Stimulated activated CD4-positive, alpha-beta T cell treated with anti-CD3 and anti-CD28 coated beads, Interleukin-1b, Interleukin-23, amount 100 ng/mL, for 24 hours (primary cell): ENCODE results near the gene SART1.

Experiments
- DNase-seq, 4 experiments: peaks; one replicate each; pipeline ENCODE4 v3.0.0-alpha.2; 2020; ENCODE audit warnings: low read depth in 4 of 4, low spot score in 1 of 4

Gene SART1, protein sequence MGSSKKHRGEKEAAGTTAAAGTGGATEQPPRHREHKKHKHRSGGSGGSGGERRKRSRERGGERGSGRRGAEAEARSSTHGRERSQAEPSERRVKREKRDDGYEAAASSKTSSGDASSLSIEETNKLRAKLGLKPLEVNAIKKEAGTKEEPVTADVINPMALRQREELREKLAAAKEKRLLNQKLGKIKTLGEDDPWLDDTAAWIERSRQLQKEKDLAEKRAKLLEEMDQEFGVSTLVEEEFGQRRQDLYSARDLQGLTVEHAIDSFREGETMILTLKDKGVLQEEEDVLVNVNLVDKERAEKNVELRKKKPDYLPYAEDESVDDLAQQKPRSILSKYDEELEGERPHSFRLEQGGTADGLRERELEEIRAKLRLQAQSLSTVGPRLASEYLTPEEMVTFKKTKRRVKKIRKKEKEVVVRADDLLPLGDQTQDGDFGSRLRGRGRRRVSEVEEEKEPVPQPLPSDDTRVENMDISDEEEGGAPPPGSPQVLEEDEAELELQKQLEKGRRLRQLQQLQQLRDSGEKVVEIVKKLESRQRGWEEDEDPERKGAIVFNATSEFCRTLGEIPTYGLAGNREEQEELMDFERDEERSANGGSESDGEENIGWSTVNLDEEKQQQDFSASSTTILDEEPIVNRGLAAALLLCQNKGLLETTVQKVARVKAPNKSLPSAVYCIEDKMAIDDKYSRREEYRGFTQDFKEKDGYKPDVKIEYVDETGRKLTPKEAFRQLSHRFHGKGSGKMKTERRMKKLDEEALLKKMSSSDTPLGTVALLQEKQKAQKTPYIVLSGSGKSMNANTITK

DNA sequence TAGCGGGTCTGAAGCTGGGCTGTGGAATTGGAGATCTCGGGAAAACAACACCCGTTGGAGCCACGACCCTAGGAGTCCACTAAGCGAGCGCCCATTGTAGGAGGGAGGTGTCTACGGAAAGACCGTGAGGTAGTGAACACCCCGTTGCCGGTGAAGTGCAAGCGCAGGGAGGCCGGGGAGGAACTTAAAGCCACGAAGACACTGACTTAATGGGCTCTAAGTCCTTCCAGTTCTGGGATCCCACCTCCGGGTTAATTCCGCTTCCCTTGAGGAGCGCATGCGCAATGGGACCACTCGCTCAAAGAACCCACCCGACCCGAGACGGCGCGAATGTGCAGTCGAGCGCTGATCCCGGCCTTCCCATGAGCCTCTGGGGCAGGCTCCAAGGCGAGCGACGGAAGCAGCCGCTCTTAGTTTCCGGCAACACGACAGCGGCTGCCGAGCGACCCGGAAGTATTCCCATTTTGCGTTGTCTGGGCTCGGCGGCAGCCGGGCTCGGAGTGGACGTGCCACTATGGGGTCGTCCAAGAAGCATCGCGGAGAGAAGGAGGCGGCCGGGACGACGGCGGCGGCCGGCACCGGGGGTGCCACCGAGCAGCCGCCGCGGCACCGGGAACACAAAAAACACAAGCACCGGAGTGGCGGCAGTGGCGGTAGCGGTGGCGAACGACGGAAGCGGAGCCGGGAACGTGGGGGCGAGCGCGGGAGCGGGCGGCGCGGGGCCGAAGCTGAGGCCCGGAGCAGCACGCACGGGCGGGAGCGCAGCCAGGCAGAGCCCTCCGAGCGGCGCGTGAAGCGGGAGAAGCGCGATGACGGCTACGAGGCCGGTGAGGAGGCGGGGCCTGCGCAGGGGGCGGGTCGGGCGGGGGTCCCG lies at the start of gene SART1:
Gene SART1, plus strand, starts transcription at position 468 of the 874 bp plus-strand sequence. Its CDS starts 47 bp downstream, at position 515.
- peak; percentile 84 to 95 (median 90) for DNase-seq

- no peak for DNase-seq
Observed at GRCh38 chr11:65912845-65913244, 48.7 kb upstream of the SART1 start.

GRCh38 chr11:65915101-65915820 lies 46.3 kb upstream of the SART1 start:
- no peak for DNase-seq

DNA sequence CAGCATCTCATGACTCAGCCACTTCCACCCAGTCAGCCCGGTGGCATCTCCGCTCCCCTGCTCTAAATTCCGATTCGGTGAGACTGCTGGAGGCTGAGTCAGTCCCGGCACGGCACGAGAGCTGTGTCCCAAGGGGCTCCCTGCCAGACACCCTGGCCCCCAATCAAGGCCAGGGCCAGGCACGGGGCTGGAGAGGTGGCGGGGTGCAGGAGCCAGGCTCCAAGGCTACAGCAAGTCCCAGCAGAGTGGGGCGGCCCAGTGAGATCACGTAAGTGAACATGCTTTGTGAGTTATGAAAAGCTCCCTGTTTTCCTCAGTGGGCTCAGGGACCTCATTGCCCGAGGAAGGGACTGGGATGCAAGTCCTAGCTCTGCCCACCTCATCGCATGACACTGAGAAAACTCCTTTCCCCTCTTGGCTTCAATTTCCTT lies 45.7 kb upstream of the SART1 start:
- no peak for DNase-seq

- no peak for DNase-seq
Observed at GRCh38 chr11:65916391-65916790, 45.1 kb upstream of the SART1 start.

DNA sequence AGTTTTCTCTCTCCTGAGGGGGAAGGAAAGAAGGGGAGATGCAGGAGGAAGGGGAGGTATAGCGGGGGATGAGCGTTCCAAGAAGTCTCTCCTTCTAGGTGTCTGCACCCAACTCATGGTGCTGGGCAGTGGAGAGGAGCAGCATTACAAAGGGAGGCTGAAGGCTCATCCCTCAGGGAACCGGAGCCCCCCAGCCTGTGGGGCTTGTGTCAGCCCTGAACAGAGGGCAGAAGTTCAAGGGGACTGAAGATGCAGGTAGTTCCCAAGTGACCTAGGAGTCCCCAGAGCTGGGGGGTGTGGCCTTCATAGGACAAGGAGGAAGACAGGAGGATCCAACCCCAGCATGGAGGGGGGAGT lies 44.5 kb upstream of the SART1 start:
- no peak for DNase-seq

- no peak for DNase-seq
Observed at GRCh38 chr11:65917434-65918210, 43.9 kb upstream of the SART1 start.

DNA sequence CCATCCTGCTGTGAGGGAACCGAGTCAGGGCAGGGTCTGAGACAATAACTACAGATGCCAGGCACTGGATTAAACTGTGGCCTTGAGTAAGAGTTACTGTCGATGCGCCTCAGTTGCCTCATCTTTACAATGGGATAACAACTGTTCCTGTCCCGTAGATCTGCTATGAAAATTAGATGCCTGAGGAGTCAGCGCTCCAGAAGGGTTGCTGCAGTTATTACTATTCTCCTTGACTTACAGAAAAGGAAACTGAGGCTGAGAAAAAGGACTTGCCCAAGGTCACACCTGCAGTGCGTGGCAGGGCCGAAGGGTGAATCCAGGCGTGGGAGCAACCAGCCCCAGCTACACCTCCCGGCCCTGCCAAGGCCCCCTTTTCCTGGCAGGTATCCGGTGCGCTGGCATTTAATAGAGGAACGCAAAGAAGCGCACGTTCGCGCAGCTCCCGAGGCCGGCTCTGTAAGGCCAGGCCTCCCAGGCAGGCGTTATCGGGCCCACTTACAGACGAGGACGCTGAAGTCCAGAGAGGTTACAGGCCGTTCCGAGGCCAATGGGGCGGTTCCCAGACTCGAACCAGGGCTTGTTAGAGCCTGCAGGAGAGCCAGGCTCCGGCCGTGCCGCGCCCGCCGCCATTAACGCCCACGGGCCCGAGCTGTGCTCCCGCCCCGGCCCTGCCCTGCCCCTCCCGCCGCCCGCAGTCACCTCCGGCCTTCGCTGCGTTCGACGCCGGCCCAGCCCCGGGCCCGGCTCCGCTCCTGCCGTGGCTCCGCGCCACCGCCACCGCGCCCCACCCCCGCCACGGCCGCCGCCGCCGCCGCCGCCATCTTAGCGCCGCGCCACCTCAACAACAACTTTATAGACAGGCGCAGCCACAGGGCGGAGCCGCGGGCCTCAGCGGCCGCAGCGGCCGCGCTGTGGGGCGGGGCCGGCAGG lies 43.1 kb upstream of the SART1 start, which contains the start of gene C11orf68:
Gene C11orf68, minus strand, starts transcription at position 852 of the 930 bp plus-strand sequence. Its CDS starts 31 bp downstream, at position 821.
- no peak for DNase-seq

DNA sequence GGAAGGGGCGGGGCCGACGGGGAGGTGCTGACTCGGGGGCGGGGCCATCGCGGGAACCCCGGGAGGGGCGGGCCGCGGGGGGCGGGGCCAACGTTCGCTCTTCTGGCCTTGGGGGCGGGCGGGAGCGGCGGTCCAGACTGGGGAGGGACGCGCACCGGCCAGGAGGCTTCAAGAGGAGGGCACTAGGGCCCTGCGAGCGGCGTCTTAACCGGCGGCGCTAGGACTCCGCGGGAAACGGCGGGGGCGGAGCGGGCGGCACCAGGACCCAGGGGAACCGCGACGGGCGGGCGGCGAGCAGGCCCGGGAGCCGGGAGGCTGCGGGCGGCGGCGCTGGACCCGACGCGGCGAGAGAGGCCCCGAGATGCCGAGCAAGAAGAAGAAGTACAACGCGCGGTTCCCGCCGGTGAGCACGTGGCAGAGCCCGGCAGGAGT lies 42.4 kb upstream of the SART1 start, which contains the start of gene DRAP1:
Gene DRAP1, plus strand, starts transcription at position 286 of the 432 bp plus-strand sequence. Its CDS starts 76 bp downstream, at position 362.
- DNase-seq: peak; percentile 97 to 99 (median 98)

DNA sequence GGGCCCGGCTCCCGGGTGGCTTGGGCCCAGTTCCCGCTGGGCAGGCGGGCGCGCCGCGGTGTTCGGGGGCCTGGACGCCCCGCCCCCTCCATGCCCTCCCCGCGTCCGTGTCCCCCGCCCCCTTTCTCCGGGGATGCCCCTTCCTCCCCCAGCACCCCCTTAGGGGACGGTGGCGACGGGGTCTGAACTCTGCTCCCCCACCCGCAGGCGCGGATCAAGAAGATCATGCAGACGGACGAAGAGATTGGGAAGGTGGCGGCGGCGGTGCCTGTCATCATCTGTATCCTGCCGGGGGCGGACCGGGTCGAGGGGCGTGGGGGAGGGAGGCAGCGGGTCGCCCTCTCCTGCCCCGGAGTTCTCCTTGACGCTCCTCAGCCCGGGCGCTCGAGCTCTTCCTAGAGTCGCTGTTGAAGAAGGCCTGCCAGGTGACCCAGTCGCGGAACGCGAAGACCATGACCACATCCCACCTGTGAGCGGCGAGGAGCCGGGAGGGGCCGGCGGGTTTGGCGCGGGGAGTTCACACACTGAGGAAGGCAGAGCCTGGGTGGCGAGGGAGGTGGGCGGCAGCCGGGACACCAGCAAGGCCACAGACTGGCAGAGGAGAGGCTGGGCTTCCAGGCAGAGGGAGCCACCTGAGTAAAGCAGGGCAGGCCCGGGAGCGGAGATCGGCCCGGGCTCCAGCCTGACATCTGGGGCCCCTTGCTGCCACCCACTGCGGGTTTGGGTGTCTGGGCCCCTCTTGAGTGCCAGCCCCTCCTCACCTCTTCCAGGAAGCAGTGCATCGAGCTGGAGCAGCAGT lies 41.8 kb upstream of the SART1 start:
- peak in 1 of 4 experiments; percentile 31 for DNase-seq

DNA sequence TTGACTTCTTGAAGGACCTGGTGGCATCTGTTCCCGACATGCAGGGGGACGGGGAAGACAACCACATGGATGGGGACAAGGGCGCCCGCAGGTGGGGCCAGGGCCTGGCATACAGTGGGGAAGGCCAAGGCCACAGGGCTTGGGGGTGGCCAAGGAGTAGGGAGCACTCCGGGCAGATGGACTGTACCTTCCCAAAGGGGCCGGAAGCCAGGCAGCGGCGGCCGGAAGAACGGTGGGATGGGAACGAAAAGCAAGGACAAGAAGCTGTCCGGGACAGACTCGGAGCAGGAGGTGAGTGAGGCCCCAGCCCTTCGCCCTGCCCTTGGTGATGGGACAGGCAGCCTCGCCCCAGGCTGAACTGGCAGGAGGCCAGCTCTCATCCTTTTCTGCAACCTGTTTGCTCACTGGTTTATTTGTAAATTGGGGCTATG lies 41.1 kb upstream of the SART1 start:
- DNase-seq: no peak

DNA sequence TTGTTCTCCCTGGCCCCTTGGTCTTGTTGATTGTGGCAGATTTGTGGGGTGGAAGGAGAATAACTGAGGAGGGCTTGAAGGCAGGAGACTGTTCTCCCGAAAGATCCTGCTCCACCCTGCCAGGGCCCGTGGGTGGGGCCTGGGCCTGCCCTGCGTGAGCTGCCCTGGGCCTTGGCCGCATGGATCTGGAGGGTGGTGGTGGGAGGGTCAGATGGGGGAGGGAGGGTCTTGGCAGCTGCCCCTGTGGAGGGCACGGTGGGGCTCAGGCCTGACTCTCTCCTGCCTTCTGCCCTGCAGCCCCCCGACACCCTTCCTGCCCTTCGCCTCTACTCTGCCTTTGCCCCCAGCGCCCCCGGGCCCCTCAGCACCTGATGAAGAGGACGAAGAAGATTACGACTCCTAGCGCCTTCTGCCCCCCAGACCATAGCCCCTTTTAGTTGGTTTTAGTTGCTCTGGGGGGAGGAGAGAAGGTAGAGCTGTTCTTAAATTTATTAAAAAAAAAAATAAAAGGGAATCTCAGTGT lies 40.4 kb upstream of the SART1 start:
- DNase-seq: no peak

GRCh38 chr11:65921876-65922275 lies 39.7 kb upstream of the SART1 start:
- DNase-seq: no peak

DNA sequence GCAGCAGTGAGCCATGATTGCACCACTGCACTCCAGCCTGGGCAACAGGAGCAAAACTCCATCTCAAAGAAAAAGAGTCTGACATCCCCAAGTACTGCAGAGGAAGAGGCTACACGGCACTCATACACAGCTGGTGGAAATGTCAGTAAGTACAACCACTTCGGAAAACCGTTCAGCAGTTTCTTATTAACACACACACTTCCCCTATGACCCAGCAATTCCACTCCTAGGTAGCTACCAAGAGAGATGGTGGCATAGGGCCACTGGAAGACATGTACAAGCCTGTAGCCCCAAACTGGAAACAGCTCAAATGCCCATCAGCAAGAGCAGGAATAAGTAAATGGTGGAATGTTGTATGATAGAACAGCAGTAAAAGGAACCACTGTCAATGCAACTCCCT lies 39.0 kb upstream of the SART1 start:
- no peak for DNase-seq

DNA sequence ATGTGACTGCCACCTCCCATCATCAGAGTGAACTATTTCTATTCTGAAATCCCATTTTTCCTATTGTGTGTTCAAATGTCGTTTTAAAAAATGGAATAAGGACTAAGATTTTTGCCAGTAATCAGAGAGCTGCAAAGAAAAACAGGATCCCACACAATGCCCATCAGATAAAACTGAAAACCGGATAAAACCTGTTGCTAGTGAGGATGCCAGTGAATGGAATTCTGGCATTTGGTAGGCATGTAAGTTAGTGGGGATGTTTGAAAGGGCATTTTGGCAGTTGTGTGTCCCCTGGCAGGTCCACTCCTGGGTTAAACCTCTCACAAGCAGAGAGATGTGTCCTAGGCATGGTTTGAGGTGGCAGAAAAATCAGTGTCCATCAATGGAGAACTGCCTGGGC lies 36.1 kb upstream of the SART1 start:
- DNase-seq: no peak

GRCh38 chr11:65927904-65928397 lies 33.6 kb upstream of the SART1 start:
- peak; percentile 29 to 64 (median 42) for DNase-seq

DNA sequence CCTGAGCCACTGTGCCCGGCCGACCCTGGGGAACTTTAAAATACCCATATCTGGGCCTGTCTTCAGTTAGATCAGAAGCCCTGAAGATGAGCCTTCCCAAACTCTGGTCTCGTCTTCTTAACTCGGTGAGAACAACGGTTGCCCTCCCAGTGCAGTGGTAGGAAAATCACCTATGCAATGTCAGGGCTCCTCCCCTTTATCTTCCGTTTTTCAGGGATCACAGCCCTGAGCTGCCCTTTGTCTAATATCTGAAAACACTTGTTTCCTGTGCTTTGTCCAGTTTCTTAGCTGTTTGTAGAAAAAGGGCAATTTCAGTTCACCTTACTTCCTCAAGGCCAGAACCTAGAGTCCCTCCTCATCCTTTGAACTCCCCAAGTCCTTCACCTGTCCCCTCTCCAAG lies 32.9 kb upstream of the SART1 start:
- no peak for DNase-seq
